ENCODE data around the gene STAT5B. TPM values are rescaled to one million over a fixed set of nuclear protein-coding genes. Genes with fewer than 3 reads are reported as not detected.

The STAT5B gene
- total RNA-seq, 3 donors from 2014 or later = 97.2 to 130 (median 101) TPM

DNA sequence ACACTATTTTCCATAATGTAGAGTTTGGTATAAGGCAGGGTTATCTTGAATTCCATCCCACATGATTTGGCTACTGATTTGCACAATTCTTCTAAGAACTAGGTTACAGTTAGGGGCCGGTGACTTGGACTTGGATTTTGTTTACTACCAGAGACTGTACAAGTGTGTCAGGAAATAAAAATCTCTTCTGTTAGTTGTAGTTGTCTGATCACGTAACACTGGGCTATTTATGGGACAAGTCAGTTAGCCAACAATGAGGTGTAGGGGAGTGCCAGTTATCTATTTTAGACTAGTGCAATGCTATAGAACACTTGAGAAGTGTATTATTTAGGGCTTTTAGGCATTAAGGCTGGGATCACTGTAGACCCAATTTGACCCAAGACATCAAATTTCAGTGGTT, 42.2 kb downstream of the STAT5B start:
- TF ChIP-seq POLR2AphosphoS5 (IDR thresholded peaks at IDR 0.05) = no peak
- TF ChIP-seq POLR2A (IDR thresholded peaks at IDR 0.05) = no peak
- TF ChIP-seq CTCF (IDR thresholded peaks at IDR 0.05) = no peak
- no peak for DNase-seq (ENCODE audit: low spot score in 2 of 2)
- Histone ChIP-seq H3K36me3 (no peaks in the 10 kb centered on the region), H3K27ac (no peak overlapping the region), H3K4me3 (no peak overlapping the region), H3K27me3 (no peaks in the 10 kb centered on the region), H3K4me1 (no peaks in the 10 kb centered on the region), H3K9me3 (no peaks in the 10 kb centered on the region)
- intact Hi-C loops (cut with DNase I; ENCODE audit: low total_unique reads) = no loop called here

DNA sequence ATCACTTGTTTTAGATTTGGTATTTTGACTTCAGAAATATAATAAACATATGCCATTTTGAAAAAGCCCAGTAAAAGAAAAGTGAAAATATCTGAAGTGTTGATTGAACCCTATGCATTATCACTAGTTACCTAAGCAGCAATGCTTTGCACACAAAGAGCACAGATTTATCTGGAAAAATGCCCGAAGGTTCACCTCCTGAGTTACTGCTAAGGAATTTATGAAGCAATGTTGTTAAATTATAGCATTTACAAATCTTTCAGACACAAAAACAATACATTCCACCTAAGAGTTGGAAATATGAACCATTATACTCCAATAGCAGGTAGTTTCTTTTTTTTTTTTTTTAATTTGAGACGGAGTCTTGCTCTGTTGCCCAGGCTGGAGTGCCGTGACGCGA, 43.0 kb downstream of the STAT5B start:
- no peak overlapping the region for H3K27ac ChIP-seq
- H3K4me3 ChIP-seq = no peak overlapping the region
- no peaks in the 10 kb centered on the region for H3K9me3 ChIP-seq
- no peaks in the 10 kb centered on the region for H3K4me1 ChIP-seq
- intact Hi-C loops (cut with DNase I; ENCODE audit: low total_unique reads) = no loop called here
- no peaks in the 10 kb centered on the region for H3K36me3 ChIP-seq
- TF ChIP-seq POLR2A (IDR thresholded peaks at IDR 0.05) (no peak), POLR2AphosphoS5 (IDR thresholded peaks at IDR 0.05) (no peak), CTCF (IDR thresholded peaks at IDR 0.05) (no peak)
- DNase-seq (ENCODE audit: low spot score in 2 of 2) = no peak
- no peaks in the 10 kb centered on the region for H3K27me3 ChIP-seq

DNA sequence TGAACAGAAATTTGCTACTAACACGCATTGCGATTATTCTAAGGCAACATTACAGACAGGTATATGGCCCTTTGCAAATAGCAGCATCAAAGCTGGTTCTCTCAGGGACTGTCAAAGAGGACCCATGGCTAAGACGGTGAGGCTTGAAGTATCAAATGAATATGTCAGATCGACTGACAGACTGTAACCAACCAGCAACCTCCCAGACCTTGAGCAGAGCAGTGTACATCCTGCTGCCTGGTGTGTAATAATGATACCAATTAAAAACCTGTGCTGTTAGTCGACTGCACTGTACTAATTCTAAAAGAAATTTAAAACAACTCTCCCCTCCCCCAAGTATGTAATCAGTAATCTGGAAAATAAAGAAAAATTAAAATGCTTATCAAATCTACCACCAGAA, 46.0 kb downstream of the STAT5B start:
- Histone ChIP-seq H3K27me3 (no peaks in the 10 kb centered on the region), H3K27ac (no peak overlapping the region), H3K36me3 (no peaks in the 10 kb centered on the region), H3K4me1 (no peaks in the 10 kb centered on the region), H3K9me3 (no peaks in the 10 kb centered on the region), H3K4me3 (no peak overlapping the region)
- no peak for DNase-seq (ENCODE audit: low spot score in 2 of 2)
- TF ChIP-seq POLR2AphosphoS5 (IDR thresholded peaks at IDR 0.05) = no peak
- no peak for TF ChIP-seq POLR2A (IDR thresholded peaks at IDR 0.05)
- TF ChIP-seq CTCF (IDR thresholded peaks at IDR 0.05) = no peak
- intact Hi-C loops (cut with DNase I; ENCODE audit: low total_unique reads) = no loop called here

DNA sequence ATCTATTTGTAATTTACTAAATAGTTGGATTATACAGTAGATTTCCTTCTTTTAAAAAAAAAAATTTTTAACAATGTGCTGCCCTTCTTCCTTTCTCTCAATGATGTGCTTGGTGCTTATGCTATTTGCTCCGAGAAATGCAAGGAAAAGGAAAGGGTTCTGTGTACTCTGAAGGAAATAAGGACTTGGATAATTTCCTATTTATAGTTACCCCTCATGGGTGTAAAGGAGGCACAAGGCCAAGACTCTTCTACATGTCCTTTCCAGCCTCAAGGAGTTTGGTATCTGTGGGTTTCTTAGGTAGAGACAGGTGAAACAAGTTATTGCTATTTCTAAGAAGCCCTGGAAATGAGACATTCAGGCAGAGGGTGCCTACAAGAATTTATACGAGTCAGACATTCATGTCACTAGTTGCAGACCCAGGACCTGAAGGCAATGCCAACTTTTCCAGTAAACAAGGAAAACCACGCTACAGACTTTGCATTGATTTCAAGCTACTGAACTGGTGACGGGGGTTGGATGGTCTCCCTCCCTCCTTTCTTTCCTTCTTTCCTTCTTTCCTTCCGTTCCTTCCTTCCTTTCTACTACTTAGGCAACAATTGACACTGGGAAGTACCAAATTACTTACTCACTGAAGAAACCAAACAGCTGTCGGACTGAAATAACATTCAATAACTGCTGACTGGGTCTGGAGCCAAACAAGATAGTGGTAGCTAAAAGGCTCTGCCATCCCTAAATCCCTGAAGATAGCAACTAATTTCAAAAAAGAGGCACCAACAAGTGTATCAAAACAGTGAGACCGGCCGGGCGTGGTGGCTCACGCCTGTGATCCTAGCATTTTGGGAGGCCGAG, 48.1 kb downstream of the STAT5B start:
- no peak for DNase-seq (ENCODE audit: low spot score in 2 of 2)
- Histone ChIP-seq H3K27ac (peak overlapping the region in 1 of 2 donors; percentile 42), H3K9me3 (no peaks in the 10 kb centered on the region), H3K4me1 (no peaks in the 10 kb centered on the region), H3K36me3 (no peaks in the 10 kb centered on the region), H3K27me3 (no peaks in the 10 kb centered on the region), H3K4me3 (no peak overlapping the region)
- intact Hi-C loops (cut with DNase I; ENCODE audit: low total_unique reads) = no loop called here
- TF ChIP-seq POLR2AphosphoS5 (IDR thresholded peaks at IDR 0.05) = no peak
- no peak for TF ChIP-seq CTCF (IDR thresholded peaks at IDR 0.05)
- TF ChIP-seq POLR2A (IDR thresholded peaks at IDR 0.05) = no peak

GRCh38 chr17:42225646-42226045, 50.5 kb downstream of the STAT5B start:
- Histone ChIP-seq H3K4me3 (no peak overlapping the region), H3K9me3 (no peaks in the 10 kb centered on the region), H3K27me3 (no peaks in the 10 kb centered on the region), H3K4me1 (no peaks in the 10 kb centered on the region), H3K27ac (no peak overlapping the region), H3K36me3 (no peaks in the 10 kb centered on the region)
- DNase-seq (ENCODE audit: low spot score in 2 of 2) = no peak
- intact Hi-C loops (cut with DNase I; ENCODE audit: low total_unique reads) = no loop called here
- no peak for TF ChIP-seq CTCF (IDR thresholded peaks at IDR 0.05)
